Activated T-cell treated with anti-CD3 and anti-CD28 coated beads for 1 hour (primary cell): ENCODE data around the gene TLCD3A.
A peak's percentile ranks its signal among the peaks of the same experiment; 100 is the strongest.
"Not testable (repeated sequence)": the region's sequence is repeated elsewhere in the genome, so short reads cannot be mapped to it uniquely, and the experiment has no call there.

Experiments
- DNase-seq: peaks from one replicate; pipeline ENCODE4 v3.0.0-alpha.2; 2020; ENCODE audit warnings: low read depth

Gene TLCD3A

GRCh38 chr17:749359-749758 lies 17.0 kb downstream of the TLCD3A start:
- DNase-seq = not testable (repeated sequence)

GRCh38 chr17:750431-751037 lies 18.1 kb downstream of the TLCD3A start:
- DNase-seq = no peak

- peak; percentile 47 for DNase-seq
Measured at GRCh38 chr17:751269-752001, 19.0 kb downstream of the TLCD3A start.

- peak; percentile 99 for DNase-seq
Measured at GRCh38 chr17:752002-752619, 19.7 kb downstream of the TLCD3A start, which contains the start of gene GEMIN4. TSS of gene GEMIN4 (minus strand) at chr17:752264. CDS start at chr17:752142, 122 bp downstream.

GRCh38 chr17:752620-753219 lies 20.3 kb downstream of the TLCD3A start:
- DNase-seq = no peak

- DNase-seq = no peak
Measured at GRCh38 chr17:753418-753817, 21.0 kb downstream of the TLCD3A start.

GRCh38 chr17:755319-755961 lies 23.0 kb downstream of the TLCD3A start:
- DNase-seq = not testable (repeated sequence)

GRCh38 chr17:756010-756567 lies 23.7 kb downstream of the TLCD3A start:
- not testable (repeated sequence) for DNase-seq

- DNase-seq = no peak
Measured at GRCh38 chr17:759964-760363, 27.6 kb downstream of the TLCD3A start.

- DNase-seq = no peak
Measured at GRCh38 chr17:760371-760770, 28.0 kb downstream of the TLCD3A start.

GRCh38 chr17:767076-767475 lies 34.7 kb downstream of the TLCD3A start:
- DNase-seq = no peak

- no peak for DNase-seq
Measured at GRCh38 chr17:773016-773415, 40.6 kb downstream of the TLCD3A start.

GRCh38 chr17:773467-774312 lies 41.3 kb downstream of the TLCD3A start:
- DNase-seq = no peak

- no peak for DNase-seq
Measured at GRCh38 chr17:774313-774584, 41.9 kb downstream of the TLCD3A start.

GRCh38 chr17:778096-778495 lies 45.7 kb downstream of the TLCD3A start:
- no peak for DNase-seq

GRCh38 chr17:781805-782731 lies 49.7 kb downstream of the TLCD3A start, which contains the start of the genes GLOD4 and MRM3:
TSS of gene GLOD4 (minus strand) at chr17:782280. CDS start at chr17:782255, 25 bp downstream.
TSS of gene MRM3 (plus strand) at chr17:782353. CDS start at chr17:782379, 26 bp downstream.
- peak; percentile 94 for DNase-seq

- DNase-seq = no peak
Measured at GRCh38 chr17:784143-784542, 51.7 kb downstream of the TLCD3A start.

GRCh38 chr17:785901-786300 lies 53.5 kb downstream of the TLCD3A start:
- not testable (repeated sequence) for DNase-seq

- DNase-seq = no peak
Measured at GRCh38 chr17:787641-788221, 55.3 kb downstream of the TLCD3A start.

GRCh38 chr17:788551-788950 lies 56.2 kb downstream of the TLCD3A start:
- DNase-seq = no peak
